ENCODE results near the gene SYT17.

The SYT17 gene

DNA sequence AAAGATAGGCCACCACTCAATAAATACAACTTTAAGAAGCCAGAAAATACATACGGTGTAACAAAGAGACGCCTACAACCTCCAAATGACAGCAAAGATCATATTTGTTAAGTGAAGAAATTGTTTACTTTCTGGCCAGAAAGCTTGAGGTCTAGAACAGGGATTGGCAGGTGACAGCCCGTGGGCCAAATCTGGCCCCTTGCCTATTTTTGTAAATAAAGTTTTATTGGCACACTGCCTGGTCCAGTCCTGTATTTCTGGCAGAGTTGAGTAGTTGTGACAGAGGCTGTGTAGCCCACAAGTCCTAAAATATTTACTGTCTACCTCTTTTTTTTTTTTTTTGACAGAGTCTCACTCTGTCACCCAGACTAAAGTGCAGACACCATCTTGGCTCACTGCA is 114.1 kb downstream of the SYT17 start:
- no peak for TF ChIP-seq CTCF (IDR thresholded peaks at IDR 0.05; ENCODE audit: insufficient read depth, low read depth, low read length, missing control alignments)
- no peak for DNase-seq (ENCODE audit: low read depth)
- H3K4me3 ChIP-seq (ENCODE audit: low read length), result no peak overlapping the region

- no peak for TF ChIP-seq CTCF (IDR thresholded peaks at IDR 0.05; ENCODE audit: insufficient read depth, low read depth, low read length, missing control alignments)
- DNase-seq (ENCODE audit: low read depth), result peak; percentile 11
- no peak overlapping the region for H3K4me3 ChIP-seq (ENCODE audit: low read length)
Observed at GRCh38 chr16:19283637-19284036, 115.6 kb downstream of the SYT17 start.

- DNase-seq (ENCODE audit: low read depth), result peak; percentile 71
- no peak overlapping the region for H3K4me3 ChIP-seq (ENCODE audit: low read length)
- no peak for TF ChIP-seq CTCF (IDR thresholded peaks at IDR 0.05; ENCODE audit: insufficient read depth, low read depth, low read length, missing control alignments)
Observed at GRCh38 chr16:19284207-19284606, 116.2 kb downstream of the SYT17 start.

- H3K4me3 ChIP-seq (ENCODE audit: low read length), result no peak within 1 kb of the TSS
- no peak for DNase-seq (ENCODE audit: low read depth)
- no peak for TF ChIP-seq CTCF (IDR thresholded peaks at IDR 0.05; ENCODE audit: insufficient read depth, low read depth, low read length, missing control alignments)
Observed at GRCh38 chr16:19285431-19285830, 117.4 kb downstream of the SYT17 start, which contains the start of gene CLEC19A. TSS of gene CLEC19A (plus strand) at chr16:19285731. CDS start at chr16:19285852, 121 bp downstream.

DNA sequence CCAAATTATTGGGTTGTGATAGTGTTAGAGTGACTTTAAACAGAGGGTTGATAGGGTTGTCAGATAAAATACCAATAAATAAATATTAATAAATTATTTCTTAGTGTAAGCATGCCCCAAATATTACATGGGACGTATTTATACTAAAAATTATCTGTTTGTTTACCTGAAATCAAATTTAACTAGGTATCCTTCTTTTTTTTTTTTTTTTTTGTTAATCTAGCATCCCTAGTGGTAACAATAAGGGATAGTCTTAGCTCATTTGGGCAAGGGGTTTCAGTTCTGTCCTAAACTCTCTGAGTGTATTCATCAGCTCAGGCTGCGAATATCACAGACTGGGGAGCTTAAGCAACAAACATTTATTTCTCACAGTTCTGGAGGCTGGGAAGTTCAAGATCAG is 118.8 kb downstream of the SYT17 start:
- no peak for DNase-seq (ENCODE audit: low read depth)
- H3K4me3 ChIP-seq (ENCODE audit: low read length), result no peak overlapping the region
- TF ChIP-seq CTCF (IDR thresholded peaks at IDR 0.05; ENCODE audit: insufficient read depth, low read depth, low read length, missing control alignments), result no peak

GRCh38 chr16:19287241-19287640 is 119.2 kb downstream of the SYT17 start:
- H3K4me3 ChIP-seq (ENCODE audit: low read length), result no peak overlapping the region
- TF ChIP-seq CTCF (IDR thresholded peaks at IDR 0.05; ENCODE audit: insufficient read depth, low read depth, low read length, missing control alignments), result no peak
- no peak for DNase-seq (ENCODE audit: low read depth)

All from epithelial cell of esophagus (primary cell).